ENCODE data around the gene RASAL1. TPM values are rescaled to one million over a fixed set of nuclear protein-coding genes. Genes with fewer than 3 reads are reported as not detected.
A peak's percentile ranks its signal among the peaks of the same experiment; 100 is the strongest.

Gene RASAL1
- total RNA-seq, 1 experiment from 2014 or later: 16.0 TPM

- Histone ChIP-seq H2AFZ (ENCODE audit: low read depth, low read length, poor library complexity, severe bottlenecking) (no peak overlapping the region), H4K20me1 (ENCODE audit: insufficient read depth) (no peaks in the 10 kb centered on the region), H3K4me3 (replicated peaks in 1 of 2; ENCODE audit: low read depth in 1 of 2, low read length in 2 of 2) (no peak overlapping the region), H3K9me2 (ENCODE audit: insufficient read depth) (no peaks in the 10 kb centered on the region), H3K4me1 (ENCODE audit: control insufficient read depth in 1 of 2, insufficient read depth in 2 of 2, low read length in 2 of 2) (peaks cover 8 to 17% of the 10 kb centered on the region in 2 experiments), H3K9me3 (ENCODE audit: control insufficient read depth in 1 of 2, insufficient read depth in 1 of 2, low read depth in 1 of 2, low read length in 2 of 2) (no peaks in the 10 kb centered on the region), H3K36me3 (ENCODE audit: control insufficient read depth in 1 of 2, insufficient read depth in 2 of 2, low read length in 2 of 2) (no peaks in the 10 kb centered on the region), H3K27me3 (ENCODE audit: insufficient read depth, low read length) (no peaks in the 10 kb centered on the region), H3K27ac (ENCODE audit: low read depth, low read length) (no peak overlapping the region; the same call in 1 of the 2 replicates), H3K4me2 (ENCODE audit: low read length) (no peak overlapping the region), H3K9ac (ENCODE audit: low read length) (no peak overlapping the region), H3K79me2 (ENCODE audit: insufficient read depth, low read length) (peaks cover 12% of the 10 kb centered on the region; the same call in 1 of the 2 replicates)
- CTCF ChIA-PET: interaction anchor here (1.2 kb wide), 1 partner anchor 10 kb away, joined by 3 read pairs; no protein-coding TSS in a partner anchor
- intact Hi-C loops (cut with micrococcal nuclease): no loop called here
- no TSS peak for BruUV-seq (replicated peaks)
- DNase-seq (ENCODE audit: low read depth, low spot score) (no peak), ATAC-seq (no peak)
- RAD21 ChIA-PET (ENCODE audit: low non-redundant PET in 1 of 2, low total read pairs in 2 of 2, uncharacterized antibody in 2 of 2, unreplicated experiment in 2 of 2): no interaction called here
- TF ChIP-seq EZH2 (IDR thresholded peaks at IDR 0.05) (no peak), MAX (IDR thresholded peaks at IDR 0.05) (no peak)
- TF ChIP-seq, protein P1, sequence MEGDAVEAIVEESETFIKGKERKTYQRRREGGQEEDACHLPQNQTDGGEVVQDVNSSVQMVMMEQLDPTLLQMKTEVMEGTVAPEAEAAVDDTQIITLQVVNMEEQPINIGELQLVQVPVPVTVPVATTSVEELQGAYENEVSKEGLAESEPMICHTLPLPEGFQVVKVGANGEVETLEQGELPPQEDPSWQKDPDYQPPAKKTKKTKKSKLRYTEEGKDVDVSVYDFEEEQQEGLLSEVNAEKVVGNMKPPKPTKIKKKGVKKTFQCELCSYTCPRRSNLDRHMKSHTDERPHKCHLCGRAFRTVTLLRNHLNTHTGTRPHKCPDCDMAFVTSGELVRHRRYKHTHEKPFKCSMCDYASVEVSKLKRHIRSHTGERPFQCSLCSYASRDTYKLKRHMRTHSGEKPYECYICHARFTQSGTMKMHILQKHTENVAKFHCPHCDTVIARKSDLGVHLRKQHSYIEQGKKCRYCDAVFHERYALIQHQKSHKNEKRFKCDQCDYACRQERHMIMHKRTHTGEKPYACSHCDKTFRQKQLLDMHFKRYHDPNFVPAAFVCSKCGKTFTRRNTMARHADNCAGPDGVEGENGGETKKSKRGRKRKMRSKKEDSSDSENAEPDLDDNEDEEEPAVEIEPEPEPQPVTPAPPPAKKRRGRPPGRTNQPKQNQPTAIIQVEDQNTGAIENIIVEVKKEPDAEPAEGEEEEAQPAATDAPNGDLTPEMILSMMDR (IDR thresholded peaks at IDR 0.05 in 2 of 3, conservative IDR thresholded peaks at IDR 0.05 in 1 of 3; ENCODE audit: borderline replicate concordance in 1 of 3, insufficient read depth in 1 of 3, low read depth in 2 of 3, low read length in 2 of 3): peak in 2 of 3 experiments; percentile 42 to 46; a peak in 4 of 6 replicates
- POLR2A ChIA-PET: no interaction called here
These were observed 5.0 kb downstream of the RASAL1 start for GRCh38 chr12:113130457-113131135.
